WI38 (cell line): Measurements from ENCODE around the gene TSPAN18.

Experiments used
- H3K4me3 ChIP-seq: 2 replicates; pipeline ENCODE4 v1.5.1; 2011; ENCODE audit warnings: low read depth, mild to moderate bottlenecking, control low read depth, low read length
- CTCF ChIP-seq: IDR thresholded peaks from 2 replicates; pipeline ENCODE4 v1.5.1; 2012; ENCODE audit warnings: low read depth, mild to moderate bottlenecking, control low read depth, low read length

Gene TSPAN18

GRCh38 chr11:44968510-44968909 is 241.7 kb downstream of the TSPAN18 start:
- TF ChIP-seq CTCF: no peak
- no peak overlapping the region for H3K4me3 ChIP-seq

- no peak for TF ChIP-seq CTCF
- H3K4me3 ChIP-seq: no peak overlapping the region
Observed at GRCh38 chr11:44969651-44970252, 243.0 kb downstream of the TSPAN18 start.

- no peak overlapping the region for H3K4me3 ChIP-seq
- no peak for TF ChIP-seq CTCF
Observed at GRCh38 chr11:44970293-44970692, 243.5 kb downstream of the TSPAN18 start.

GRCh38 chr11:44971185-44971584 is 244.4 kb downstream of the TSPAN18 start:
- TF ChIP-seq CTCF: no peak

GRCh38 chr11:44972746-44973435 is 246.1 kb downstream of the TSPAN18 start:
- H3K4me3 ChIP-seq: no peak overlapping the region
- no peak for TF ChIP-seq CTCF

More at GRCh38 chr11:44971185-44971584, 244.4 kb downstream of the TSPAN18 start:
- H3K4me3 ChIP-seq: no peak overlapping the region

- TF ChIP-seq CTCF: no peak
- no peak overlapping the region for H3K4me3 ChIP-seq
Observed at GRCh38 chr11:44973632-44974401, 247.1 kb downstream of the TSPAN18 start.
